H1 (cell line): Measurements from ENCODE around the gene CDC42EP1. TPM values are rescaled to one million over a fixed set of nuclear protein-coding genes. Genes with fewer than 3 reads are reported as not detected.
A peak's percentile ranks its signal among the peaks of the same experiment; 100 is the strongest.

Experiments used
- ATF2 ChIP-seq: IDR thresholded peaks from 2 replicates; pipeline ENCODE4 v1.6.1; 2012; ENCODE audit warnings: low read length, inconsistent platforms
- YY1 ChIP-seq: IDR thresholded peaks from 2 replicates; pipeline ENCODE4 v1.6.1; 2011; ENCODE audit warnings: low read depth, mild to moderate bottlenecking, low read length
- polyA plus RNA-seq, 7 experiments: library from polyadenylated mRNA; depleted of rRNA in 3 of 7; stranded (reverse) in 5 of 7; unstranded in 2 of 7; fragments of >200 nt in 5 of 7; fragments of 200-250 nt in 2 of 7; gene quantifications; 1 replicate in 5 of 7; 2 replicates in 1 of 7; 4 replicates in 1 of 7; pipeline versions ENCODE4 v1.2.1 to v1.2.3, GENCODE V29; 2011 to 2013; ENCODE audit warnings: missing spikeins in 2 of 7, mixed read lengths in 2 of 7
- total RNA-seq: library from RNA; stranded (reverse); fragmentation: NEBNext Ultra II Directional; extraction: Animal tissue kit (Norgen Biotek cat#: 25700); gene quantifications from 2 replicates; pipeline ENCODE4 v1.2.1, GENCODE V29; 2021

Gene CDC42EP1
- total and polyA plus RNA-seq, 2 of the 8 experiments (the other 6 are each of a cell fraction or from before 2014, with no cell fraction given) = 8.3 to 11.2 TPM

DNA sequence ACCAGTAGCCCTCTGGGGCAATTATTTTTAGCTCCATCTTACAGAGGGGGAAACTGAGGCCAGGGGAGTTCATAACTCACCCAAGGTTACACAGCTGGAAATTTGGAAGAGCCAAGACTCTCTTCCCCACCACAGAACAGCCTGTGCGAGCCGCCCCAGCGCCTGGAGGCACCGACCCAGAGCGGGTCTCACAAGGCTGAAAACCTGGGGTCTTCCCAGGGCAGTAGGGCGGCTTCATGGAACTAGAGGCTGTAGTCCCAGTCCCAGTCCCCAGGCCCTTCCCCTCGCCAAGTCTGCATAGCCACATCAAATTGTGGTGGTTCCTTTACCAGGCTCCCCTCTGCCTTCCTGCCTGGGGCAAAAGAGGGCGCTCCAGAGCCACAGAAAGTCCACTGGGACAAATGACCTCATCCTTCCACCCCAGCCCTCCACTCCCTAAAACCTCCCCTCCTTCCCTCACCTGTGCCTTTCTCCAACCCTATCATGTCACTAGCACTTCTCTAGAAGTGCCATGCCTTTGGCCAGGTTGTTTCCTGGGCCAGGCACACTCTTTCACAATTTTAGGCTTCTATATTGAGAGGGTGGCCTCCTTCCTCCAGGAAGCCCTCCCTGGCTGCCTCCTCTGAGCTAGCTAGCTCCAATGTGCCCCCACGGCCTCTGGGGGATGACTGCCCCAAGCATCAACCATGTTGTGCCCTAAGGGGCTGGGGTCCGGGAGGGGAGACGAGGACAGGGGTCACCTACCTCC is 15.2 kb upstream of the CDC42EP1 start (continued):
- TF ChIP-seq YY1 (peak; percentile 9; the same call in 1 of the 2 replicates), ATF2 (peak; percentile 99)
